ENCODE results near the gene RBM26. TPM values are rescaled to one million over a fixed set of nuclear protein-coding genes. Genes with fewer than 3 reads are reported as not detected.

RBM26 gene
- total and polyA plus RNA-seq, 12 donors = 7.5 to 46.8 (median 24.5) TPM

DNA sequence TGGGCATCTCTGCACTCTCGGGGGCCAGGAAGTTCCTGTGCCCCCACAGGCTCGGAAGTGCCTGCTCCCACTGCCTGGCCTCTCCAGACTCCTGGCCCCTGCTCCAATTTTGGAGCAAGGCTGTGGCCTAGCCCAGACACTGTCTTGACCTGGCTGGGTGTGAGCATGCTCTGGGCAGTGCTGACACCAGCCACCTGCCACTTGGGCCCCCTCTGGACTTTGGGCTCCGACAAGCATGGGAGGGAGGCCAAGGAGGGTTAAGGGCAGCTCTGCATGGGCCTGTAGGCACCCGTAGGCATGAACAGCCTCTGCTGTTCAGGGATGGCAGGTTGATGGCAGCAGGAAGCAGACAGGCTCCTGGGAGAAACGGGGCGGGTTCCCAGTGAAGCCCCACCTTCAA lies 26.0 kb upstream of the RBM26 start:
- Histone ChIP-seq H3K36me3 (no peaks in the 10 kb centered on the region), H3K4me1 (peaks cover 0 to 7% (median 0%) of the 10 kb centered on the region in 9 donors), H3K9me3 (no peaks in the 10 kb centered on the region), H3K27me3 (no peaks in the 10 kb centered on the region), H3K4me3 (no peak overlapping the region), H3K27ac (no peak overlapping the region)
- no peak for DNase-seq
- TF ChIP-seq, protein P1, sequence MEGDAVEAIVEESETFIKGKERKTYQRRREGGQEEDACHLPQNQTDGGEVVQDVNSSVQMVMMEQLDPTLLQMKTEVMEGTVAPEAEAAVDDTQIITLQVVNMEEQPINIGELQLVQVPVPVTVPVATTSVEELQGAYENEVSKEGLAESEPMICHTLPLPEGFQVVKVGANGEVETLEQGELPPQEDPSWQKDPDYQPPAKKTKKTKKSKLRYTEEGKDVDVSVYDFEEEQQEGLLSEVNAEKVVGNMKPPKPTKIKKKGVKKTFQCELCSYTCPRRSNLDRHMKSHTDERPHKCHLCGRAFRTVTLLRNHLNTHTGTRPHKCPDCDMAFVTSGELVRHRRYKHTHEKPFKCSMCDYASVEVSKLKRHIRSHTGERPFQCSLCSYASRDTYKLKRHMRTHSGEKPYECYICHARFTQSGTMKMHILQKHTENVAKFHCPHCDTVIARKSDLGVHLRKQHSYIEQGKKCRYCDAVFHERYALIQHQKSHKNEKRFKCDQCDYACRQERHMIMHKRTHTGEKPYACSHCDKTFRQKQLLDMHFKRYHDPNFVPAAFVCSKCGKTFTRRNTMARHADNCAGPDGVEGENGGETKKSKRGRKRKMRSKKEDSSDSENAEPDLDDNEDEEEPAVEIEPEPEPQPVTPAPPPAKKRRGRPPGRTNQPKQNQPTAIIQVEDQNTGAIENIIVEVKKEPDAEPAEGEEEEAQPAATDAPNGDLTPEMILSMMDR (IDR thresholded peaks at IDR 0.05) = no peak
- 85 to 92% methylated on average over 6 of the region's 6 CpGs for WGBS, 2 donors
- peak in 1 of 8 donors; percentile 47 for ATAC-seq
- intact Hi-C loops (cut with DNase I) = no loop called here

DNA sequence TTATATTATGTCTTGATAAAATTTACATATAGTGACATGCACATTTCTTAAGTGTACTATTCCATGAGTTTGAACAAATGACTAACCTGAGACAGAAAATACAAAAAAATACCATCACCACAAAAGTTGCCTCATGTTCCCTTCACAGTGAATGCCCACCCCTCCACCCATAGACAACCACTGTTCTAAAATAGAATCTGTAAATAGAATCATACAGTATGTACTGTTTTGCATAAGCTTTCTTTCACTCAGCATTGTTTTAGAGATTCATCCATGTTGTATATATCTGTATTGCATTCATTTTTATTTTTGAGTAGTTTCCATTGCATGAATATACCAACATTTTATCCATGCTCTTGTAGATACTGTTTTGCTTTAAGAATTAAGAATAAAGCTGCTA lies 23.3 kb upstream of the RBM26 start:
- H3K4me3 ChIP-seq = no peak overlapping the region
- no peaks in the 10 kb centered on the region for H3K9me3 ChIP-seq
- peaks cover 0 to 4% (median 0%) of the 10 kb centered on the region in 9 donors for H3K4me1 ChIP-seq
- H3K36me3 ChIP-seq = no peaks in the 10 kb centered on the region
- ATAC-seq = no peak
- no peak overlapping the region for H3K27ac ChIP-seq
- TF ChIP-seq, protein P1 (IDR thresholded peaks at IDR 0.05) = no peak
- intact Hi-C loops (cut with DNase I) = loop anchor here in 4 of 10 donors (2.0 to 10.0 kb wide), 4 partner anchors 45 to 113 kb away; partner anchors contain the start of gene NDFIP2 (in 1 of the 4)
- H3K27me3 ChIP-seq = no peaks in the 10 kb centered on the region
- no peak for DNase-seq

DNA sequence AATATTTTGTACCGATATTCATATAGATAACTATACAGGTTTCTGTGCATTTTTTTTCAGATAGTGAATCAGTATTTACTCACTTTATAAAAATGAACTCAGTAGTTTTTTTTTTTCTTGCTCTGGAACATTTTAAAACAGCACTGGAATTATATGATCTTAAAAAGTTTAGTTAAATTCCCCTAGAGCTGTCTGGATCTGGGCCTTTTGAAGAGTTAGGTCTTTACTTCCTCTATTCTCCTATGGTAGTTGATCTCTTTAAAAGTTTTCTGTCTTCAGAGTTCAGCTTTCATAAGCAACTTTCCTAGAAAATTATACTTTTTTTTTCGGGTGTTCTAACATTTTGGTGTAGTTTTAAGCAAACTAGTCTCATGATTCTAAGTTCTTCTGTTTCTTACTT lies 21.8 kb upstream of the RBM26 start:
- intact Hi-C loops (cut with DNase I) = loop anchor here in 4 of 10 donors (2.0 to 10.0 kb wide), 4 partner anchors 47 to 114 kb away; partner anchors contain the start of gene NDFIP2 (in 1 of the 4)
- TF ChIP-seq, protein P1 (IDR thresholded peaks at IDR 0.05) = no peak
- Histone ChIP-seq H3K27me3 (no peaks in the 10 kb centered on the region), H3K36me3 (no peaks in the 10 kb centered on the region), H3K27ac (no peak overlapping the region), H3K4me1 (no peaks in the 10 kb centered on the region), H3K4me3 (no peak overlapping the region), H3K9me3 (no peaks in the 10 kb centered on the region)
- 69 to 94% methylated on average over 2 of the region's 2 CpGs for WGBS, 2 donors
- ATAC-seq = no peak
- no peak for DNase-seq

DNA sequence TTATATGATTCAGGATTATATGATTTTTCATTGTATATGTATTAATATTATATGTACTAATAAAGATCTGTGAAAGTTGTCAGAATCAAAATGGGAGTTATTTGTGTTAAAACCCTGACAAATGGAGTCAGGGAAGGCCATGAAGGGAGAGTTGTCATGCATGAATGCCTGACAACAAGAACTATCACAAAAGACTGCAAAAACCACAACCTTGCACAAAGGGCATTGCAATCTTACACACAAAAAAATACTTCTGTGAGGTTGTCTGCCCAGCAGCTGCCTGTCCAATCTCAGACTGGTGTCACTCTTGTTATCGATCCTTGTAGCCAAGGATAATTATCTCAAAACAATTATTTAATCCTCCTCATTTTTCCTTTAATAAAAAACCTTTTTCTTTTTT lies 21.2 kb upstream of the RBM26 start:
- DNase-seq (no peak), ATAC-seq (no peak)
- H3K4me3 ChIP-seq = no peak overlapping the region
- intact Hi-C loops (cut with DNase I) = loop anchor here in 4 of 10 donors (5.0 to 10.0 kb wide), 3 partner anchors 48 to 115 kb away; partner anchors contain the start of gene NDFIP2 (in 1 of the 4)
- WGBS, 2 donors = 83 to 92% methylated on average over 1 of the region's 1 CpG
- H3K36me3 ChIP-seq = no peaks in the 10 kb centered on the region
- TF ChIP-seq, protein P1 (IDR thresholded peaks at IDR 0.05) = no peak
- H3K9me3 ChIP-seq = no peaks in the 10 kb centered on the region
- no peaks in the 10 kb centered on the region for H3K4me1 ChIP-seq
- no peak overlapping the region for H3K27ac ChIP-seq
- no peaks in the 10 kb centered on the region for H3K27me3 ChIP-seq

All from heart right ventricle (tissue), 16 donors.